T follicular helper cell (primary cell): ENCODE measurements around the gene SLC22A16.
"Not testable (repeated sequence)": the region's sequence is repeated elsewhere in the genome, so short reads cannot be mapped to it uniquely, and the experiment has no call there.

Experiments used
- DNase-seq: peaks from one replicate; pipeline ENCODE4 v3.0.0-alpha.2; 2020; ENCODE audit warnings: low read depth

Gene SLC22A16

GRCh38 chr6:110488606-110489190 is 12.3 kb upstream of the SLC22A16 start:
- DNase-seq, result no peak

GRCh38 chr6:110487968-110488381 is 11.6 kb upstream of the SLC22A16 start:
- not testable (repeated sequence) for DNase-seq

DNA sequence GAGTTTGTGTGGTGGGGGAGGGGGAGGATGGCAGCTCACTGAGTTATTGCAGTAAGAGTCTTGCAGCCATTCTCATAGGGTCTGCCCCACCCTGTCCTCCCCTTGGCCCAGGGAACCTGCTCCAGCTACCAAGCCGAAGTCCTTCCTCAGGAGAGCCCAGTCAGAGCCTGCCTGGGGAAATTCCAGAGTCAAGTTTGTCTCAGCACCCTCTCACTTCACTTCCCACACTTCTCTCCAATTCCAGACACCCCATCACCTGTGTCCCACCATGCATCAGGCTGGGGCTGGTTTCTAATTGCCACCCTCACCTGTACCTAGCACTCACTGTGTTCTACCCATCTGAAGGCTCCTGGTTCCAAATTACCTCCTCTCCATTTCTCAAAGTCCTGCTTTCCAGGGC is 10.3 kb upstream of the SLC22A16 start:
- no peak for DNase-seq

DNA sequence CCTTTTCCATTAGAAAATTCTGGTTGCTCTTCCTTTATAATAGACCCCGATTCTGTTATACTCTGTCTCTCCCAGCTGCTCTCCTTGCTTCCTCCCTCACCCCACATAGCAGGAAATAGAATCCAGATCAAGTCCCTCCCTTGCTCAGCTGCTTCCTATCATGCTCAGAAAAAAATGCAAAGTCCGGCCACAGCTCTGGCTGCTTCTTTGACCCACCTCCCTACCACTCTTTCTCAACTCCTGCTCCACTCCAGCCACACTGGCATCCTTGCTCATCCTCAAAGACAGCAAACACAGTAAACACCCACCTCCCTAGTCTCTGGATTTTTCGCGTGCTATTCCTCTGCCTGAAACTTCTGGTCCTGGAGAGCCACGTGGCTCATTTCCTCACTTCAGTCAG is 9.1 kb upstream of the SLC22A16 start:
- DNase-seq, result no peak

DNA sequence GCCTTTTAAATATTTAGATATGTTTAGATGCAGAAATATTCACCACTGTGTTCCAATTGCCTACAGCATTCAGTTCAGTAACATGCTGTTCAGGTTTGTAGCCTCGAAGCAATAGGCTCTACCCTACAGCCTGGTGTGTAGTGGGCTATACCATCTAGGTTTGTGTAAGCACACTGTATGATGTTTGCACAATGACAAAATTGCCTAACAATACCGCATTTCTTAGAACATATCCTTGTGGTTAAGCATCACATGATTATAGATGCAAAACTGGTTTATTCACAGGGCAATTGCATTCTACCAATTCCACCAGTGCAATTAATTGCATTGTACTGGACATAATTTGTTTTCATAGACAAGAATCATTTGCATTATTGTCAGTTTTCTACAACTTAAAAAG is 7.9 kb upstream of the SLC22A16 start:
- no peak for DNase-seq

- no peak for DNase-seq
These were observed 6.5 kb upstream of the SLC22A16 start for GRCh38 chr6:110482774-110483400.

DNA sequence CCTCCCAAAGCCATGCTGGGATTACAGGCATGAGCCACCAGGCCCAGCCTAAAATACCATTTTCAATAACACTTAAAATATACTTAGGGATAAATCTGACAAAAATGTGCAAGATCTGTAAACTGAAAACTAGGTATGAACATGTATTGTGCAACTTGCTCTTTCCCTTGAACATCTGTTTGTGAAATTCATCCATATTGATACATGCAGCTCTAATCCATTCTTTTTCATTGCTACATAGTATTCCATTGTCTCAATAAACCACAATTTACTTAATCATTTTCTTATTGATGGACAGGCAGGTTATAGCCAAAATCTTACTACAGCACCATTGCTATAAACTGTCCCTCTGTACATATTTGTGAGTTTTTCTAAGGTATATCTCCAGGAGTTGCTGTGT is 4.7 kb upstream of the SLC22A16 start:
- DNase-seq, result no peak

DNA sequence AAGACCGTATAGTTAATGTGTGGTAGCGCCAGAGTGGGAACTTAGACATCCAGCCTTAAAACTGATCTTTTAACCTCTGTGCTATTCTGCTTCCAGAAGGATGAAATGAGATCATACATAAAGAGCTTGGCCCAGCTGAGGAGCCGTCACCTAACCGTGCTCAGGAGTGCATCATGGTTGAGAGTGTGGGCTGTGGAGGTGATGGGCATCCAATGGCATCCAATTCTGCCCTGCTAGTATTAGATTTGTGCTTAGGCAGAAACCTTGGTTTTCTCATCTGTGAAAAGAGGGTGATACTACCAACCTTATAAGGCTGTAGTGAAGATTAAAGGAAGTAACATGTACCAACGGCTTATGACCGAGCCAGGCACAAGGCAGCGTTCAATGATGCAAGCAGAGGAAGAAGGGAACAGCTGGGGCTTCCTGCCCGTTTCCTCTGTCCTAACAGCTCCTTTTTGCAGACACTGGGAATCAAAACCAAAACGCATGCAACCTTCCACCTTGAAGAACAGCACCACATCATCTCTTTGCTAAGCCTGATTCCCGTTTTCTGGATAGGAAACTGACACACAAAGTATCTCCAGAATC is 1.3 kb downstream of the SLC22A16 start:
- no peak for DNase-seq

- no peak for DNase-seq
These were observed 1.9 kb downstream of the SLC22A16 start for GRCh38 chr6:110474500-110474899.

DNA sequence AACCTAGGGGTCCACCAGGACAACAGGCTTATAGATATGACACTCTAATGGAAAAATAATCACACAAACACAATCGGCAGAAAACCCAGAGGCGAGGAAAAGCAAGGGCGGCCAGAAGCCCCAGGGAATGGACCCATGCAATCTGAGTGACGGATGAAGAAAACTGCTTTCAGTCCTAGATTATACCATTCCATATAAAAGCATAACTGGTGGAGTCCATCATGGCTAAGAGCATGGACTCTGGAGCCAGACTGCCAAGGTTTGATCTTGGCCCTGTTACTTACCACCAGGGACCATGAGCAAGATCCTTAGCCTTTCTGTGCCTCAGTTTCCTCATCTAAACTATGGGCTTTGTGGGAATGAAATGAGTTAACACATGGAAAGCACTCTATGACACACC is 3.7 kb downstream of the SLC22A16 start:
- no peak for DNase-seq

DNA sequence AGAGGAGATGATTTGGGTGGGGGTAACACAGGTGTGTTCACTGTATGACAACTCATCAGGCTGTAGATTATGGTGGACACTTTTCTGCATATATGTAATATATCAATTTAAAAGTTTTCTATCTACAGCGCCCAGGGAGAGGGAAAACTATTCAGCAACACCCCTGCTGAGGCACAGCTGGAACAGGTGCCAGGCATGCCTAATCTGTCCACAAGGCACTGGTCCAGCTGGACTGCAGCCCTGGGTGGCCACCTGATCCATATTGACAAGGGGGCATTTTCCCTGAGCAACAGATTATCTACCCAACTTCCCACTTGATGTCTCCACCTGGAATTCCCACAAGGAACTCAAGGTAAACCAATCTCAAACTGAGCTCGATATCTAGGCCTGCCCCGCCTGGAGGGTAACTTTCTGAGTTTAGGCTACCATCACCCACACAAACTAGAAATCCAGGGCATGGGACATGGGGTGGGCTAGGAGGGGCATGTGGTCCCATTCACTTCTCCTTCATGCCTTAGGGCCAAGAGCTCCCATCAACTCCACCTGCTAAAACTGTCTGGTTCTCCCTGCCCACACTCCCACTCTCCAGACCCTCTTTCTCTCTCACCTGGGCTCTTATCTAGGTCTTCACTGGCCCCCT is 4.6 kb downstream of the SLC22A16 start:
- no peak for DNase-seq

- no peak for DNase-seq
These were observed 7.7 kb downstream of the SLC22A16 start for GRCh38 chr6:110468731-110469130.

DNA sequence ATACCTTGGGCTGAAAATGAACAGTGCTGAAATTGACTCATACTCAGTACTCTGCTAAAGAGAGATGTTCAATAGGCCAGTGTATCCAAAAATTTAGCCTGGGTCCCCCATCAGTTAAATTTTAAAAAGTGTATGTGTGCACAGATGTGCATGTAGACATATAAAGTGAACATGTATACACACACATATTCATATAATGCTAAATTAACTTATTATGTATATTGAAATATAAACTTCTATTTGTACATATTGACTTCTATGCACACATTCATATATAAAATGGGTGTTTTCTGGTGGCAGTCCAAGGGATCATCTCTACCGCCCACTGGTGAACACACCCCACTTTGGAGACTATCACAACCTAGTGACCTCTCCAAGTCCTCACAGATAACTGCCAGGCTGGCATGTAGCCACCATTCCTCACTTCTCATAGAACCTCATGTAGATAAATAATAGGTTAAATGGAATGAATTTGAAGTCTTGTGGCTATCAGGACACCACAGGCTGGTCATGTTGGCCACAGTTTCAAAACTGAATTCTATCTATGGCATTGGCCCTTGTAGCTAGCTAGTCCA is 8.8 kb downstream of the SLC22A16 start:
- DNase-seq, result no peak

DNA sequence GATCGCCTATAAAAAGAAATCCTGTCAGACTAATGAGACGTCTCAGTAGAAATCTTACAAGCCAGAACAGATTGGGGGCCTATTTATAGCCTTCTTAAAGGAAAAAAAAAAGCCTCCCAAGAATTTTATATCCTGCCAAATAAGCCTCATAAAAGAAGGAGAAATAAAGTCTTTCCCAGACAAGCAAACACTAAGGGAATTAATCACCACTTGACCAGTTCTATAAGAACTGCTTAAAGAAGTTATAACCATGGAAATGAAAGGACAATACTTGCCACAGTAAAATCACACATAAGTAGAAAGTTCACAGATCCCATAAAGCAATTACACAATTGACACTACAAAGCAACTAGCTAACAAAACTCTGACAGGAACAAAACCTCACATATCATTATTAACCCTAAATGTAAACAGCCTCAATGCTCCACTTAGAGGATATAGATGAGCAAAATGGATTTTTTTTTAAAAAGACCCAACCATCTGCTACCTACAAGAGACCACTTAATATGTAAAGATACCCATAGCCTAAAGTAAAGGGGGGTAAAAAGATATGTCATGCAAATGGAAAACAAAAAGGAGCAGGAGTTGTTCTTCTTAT is 13.4 kb downstream of the SLC22A16 start:
- no peak for DNase-seq

DNA sequence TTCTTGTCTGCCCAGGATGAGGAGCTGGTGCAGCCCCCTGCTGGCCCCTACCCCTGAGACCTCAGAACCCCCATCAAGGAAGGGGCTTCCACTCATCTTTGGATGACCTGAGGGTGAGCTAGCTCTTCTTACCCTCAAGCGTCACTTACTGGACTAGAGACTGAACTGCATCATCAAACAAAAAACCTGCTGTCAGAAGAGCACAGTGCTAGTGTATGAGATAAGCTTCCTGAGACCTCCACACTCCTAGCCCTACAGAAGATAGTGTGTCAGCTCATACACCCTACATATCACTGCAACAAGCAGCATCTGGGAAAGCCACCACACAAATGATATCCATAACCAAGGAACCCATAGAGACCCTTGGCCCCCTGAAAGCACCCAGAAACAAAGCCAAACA is 15.0 kb downstream of the SLC22A16 start:
- no peak for DNase-seq

GRCh38 chr6:110459137-110459536 is 17.3 kb downstream of the SLC22A16 start:
- no peak for DNase-seq

GRCh38 chr6:110458476-110458875 is 17.9 kb downstream of the SLC22A16 start:
- no peak for DNase-seq

GRCh38 chr6:110457567-110458175 is 18.7 kb downstream of the SLC22A16 start:
- not testable (repeated sequence) for DNase-seq

DNA sequence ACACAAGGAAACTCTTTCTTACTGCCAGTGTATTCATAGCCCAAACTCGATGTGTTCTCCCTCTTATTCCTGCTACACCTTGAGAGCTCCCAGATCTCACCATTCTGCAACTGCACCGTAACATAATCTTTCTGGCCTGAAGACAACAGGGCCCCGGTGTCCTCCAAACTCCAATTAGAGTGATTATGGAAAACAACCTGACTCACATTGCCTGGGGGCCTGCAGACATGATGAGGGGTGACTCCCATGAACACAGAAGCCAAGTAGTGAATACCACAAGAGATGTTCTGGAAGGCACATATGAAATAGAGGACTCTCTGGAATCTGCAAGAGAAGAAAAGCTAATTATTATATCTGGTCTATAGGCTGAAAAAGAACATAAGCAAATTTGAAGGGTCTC is 19.7 kb downstream of the SLC22A16 start:
- DNase-seq, result no peak

DNA sequence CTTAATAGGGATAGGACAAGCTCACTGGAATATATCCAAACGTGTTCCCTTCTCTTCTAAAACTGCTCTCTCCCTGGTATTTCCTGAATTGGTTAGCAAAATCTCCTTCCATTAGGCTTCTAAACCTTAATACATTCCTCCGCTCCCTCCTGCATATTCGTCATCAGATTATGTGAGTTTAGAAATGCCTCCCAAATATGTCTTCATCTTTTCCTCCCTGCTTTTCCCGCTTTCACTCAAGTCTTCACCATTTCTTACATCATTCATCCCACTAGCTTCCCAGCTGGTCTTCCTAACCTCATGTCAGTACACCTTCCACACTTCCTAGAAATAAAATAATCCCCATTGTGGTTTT is 26.9 kb downstream of the SLC22A16 start:
- DNase-seq, result no peak

DNA sequence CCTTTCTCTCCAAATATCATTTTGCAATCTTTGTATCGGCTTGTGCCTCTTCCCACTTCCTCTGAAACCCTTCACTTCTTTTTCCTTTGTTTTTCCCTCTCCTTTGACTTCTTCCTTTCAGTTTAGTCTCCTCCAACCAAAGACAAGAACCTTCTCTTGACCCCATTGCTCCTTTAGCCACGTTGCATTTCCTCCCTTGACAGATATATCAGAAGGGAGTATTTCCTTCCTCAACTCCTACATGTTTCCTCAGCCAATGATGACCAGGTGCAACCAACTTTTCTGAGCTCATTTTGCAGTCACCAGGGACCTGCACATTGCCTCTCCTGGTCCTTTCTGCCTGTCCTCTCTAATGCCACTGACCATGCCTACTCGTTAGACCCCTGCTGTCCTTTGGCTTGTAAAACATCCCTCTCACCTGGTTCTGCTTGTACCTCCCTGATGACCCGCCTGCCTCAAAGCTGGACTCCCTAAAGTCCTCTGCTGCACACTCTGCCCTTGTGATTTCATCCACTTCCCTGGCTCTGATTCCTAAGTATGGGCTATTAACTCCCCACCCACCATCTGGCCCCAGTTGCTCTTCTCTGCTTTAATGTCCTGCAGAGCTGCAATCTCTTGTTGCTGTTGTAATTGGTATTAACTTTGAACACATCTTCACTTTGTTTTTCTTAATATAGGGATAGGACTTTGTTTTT is 27.4 kb downstream of the SLC22A16 start:
- no peak for DNase-seq

GRCh38 chr6:110447761-110448160 is 28.7 kb downstream of the SLC22A16 start:
- DNase-seq, result no peak
